ENCODE measurements around the gene ZMYM1. TPM values are rescaled to one million over a fixed set of nuclear protein-coding genes. Genes with fewer than 3 reads are reported as not detected.
"Not testable (repeated sequence)": the region's sequence is repeated elsewhere in the genome, so short reads cannot be mapped to it uniquely, and the experiment has no call there.

Gene ZMYM1
- total RNA-seq, result 10.0 and 11.5 TPM in 2 replicates
- 3.7 TPM for polyA plus RNA-seq (2012)

DNA sequence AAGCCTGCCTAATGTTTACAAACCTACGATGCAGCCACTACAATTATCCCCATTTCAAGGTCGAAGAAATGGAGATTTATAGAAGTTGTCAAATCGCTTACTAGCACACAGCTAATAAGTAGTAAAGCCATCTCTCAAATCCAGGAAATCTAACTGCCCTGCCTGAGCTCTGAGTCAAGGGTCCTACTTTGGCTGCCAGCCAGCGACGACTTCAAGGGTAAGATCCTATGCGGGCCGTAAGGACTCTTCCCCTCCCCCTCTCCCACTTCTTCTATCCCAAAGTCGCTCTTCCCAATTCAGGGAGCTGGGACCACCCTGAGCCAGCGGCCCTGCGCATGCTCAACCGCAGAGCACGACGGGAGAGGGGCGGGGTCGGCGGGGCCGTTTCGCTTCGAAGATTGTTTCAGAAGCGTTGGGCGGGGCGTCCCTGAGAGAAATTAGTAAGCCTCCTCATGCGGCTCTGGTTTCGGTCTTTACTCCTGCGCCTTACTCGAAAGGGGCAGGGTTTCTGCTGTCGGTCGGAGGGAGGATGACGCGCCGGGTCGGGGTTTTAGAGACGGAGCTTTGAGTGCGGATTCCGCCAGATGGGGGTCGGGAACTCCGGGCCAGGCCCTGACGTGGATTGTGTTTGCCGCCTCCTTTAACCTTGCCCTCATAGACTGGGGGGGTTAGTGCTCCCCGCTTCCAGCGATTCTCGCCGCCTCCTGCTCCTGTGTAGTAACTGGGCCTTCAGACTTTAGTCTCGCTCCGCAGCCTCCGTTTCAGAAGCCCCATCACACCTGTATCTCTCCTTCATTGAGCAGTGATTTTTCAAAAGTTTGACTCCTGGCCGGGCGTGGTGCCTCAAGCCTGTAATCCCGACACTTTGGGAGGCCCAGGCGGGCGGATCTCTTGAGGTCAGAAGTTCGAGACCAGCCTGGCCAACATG lies at the start of gene ZMYM1:
TSS of gene ZMYM1 (plus strand) at position 383 of the 928 bp plus-strand sequence. CDS start 14,603 bp downstream, outside the sequence.
- peak; percentile 87 for DNase-seq (ENCODE audit: low read depth)

DNA sequence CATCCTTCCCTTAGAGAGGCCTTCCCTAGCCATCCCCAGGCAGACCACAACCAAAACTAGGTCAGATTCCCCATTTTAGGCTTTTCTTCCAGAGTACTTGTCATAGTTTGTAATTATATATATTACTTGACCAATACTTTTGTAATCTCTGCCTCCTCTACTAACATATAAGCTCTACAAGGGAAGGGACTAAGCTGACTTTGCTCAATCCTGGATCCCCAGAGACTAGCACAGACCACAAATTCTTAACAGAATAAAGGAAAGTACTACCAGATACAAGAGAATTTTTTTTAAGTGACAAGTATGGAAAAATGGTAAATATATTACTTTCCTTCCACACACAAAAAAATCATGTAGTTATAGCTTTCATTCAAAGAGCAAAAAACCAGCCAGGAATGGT lies 49.4 kb upstream of the ZMYM1 start:
- DNase-seq (ENCODE audit: low read depth), result no peak

DNA sequence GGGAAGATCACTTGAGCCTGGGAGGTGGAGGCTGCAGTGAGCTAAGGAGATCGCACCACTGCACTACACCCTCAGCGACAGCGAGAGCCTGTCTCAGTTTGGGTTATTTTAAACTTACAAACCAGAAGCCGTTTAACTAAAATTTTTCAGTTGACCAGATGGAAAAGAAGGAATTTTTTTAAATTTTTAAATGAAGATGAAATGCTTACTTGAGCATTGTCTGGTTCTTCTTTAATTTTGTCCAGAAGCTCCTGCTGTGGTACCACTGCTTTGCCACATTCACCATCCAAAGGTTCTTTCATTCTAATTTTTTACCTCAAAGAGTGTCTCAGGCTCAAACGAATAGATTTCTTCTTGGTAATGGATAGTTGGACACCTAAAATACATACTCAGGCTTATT lies 48.8 kb upstream of the ZMYM1 start:
- DNase-seq (ENCODE audit: low read depth), result no peak

GRCh38 chr1:35030756-35031446 lies 48.3 kb upstream of the ZMYM1 start:
- DNase-seq (ENCODE audit: low read depth), result peak; percentile 47

DNA sequence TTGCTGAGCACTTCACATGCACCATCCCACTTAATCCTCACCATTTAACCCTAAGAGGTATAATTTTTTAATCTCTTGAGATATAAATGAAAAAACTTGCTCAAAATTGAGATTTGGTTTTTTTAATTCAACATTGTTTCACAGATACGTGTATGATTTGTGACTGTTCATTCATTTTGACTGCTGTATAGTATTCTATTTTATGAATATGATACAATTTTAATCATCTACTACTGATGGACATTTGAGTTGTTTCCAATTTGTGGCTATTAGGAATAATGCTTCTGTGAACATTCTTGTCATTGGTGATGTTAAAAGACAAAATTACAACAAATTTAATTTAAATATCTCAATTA lies 46.8 kb upstream of the ZMYM1 start:
- no peak for DNase-seq (ENCODE audit: low read depth)

GRCh38 chr1:35033346-35033745 lies 45.8 kb upstream of the ZMYM1 start:
- DNase-seq (ENCODE audit: low read depth), result no peak

DNA sequence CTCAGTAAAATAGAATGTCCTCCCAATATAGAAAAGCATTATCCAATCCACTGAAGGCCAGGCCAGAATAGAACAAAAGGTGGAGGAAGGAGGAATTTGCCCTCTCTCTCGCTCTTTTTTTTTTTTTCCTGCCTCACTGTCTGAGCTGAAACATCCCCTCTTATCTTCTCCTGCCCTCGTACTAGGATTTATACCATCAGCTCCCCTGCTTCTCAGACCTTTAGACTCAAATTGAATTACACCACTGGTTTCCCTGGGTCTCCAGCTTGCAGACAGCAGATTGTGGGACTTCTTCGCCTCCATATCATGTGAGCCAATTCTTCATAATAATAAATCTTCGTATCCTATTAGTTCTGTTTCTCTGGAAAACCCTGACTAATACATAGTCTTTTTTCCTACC lies 42.6 kb upstream of the ZMYM1 start:
- DNase-seq (ENCODE audit: low read depth), result no peak

DNA sequence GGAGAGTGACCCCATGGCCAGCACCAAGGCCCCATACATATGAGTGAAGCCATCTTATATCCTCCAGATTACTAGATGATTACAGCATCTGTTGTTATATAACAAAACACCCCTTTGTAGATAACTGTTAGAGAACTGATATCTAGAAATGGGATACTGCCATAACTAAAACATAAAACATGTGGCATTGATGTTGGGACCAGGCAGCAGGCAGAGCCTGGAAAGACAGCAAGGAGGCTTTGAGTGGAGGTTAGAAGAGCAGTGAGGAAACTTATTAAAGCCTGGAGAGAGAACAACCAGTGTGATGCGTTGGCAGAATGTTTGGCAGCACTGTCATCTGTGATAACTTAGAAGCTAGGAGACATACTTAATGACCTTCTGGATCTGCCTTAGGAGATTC lies 42.0 kb upstream of the ZMYM1 start:
- DNase-seq (ENCODE audit: low read depth), result no peak

DNA sequence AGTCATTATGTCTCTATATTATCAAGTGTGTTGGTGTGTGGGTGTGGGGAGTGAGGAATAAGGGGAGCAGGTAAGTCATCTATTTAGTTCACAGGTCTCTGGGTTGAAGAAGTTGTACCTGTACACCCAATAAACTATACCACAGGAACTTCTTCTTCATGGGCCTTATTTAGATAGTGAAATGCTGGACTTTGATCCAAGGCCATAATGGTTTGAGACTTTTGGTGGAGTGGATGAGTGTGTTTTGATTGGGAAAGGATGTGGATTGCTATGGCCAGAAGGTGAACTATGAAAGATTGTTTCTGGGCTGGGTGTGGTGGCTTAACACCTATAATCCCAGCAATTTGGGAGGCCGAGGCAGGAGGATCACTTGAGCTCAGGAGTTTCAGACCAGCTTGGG lies 40.5 kb upstream of the ZMYM1 start:
- no peak for DNase-seq (ENCODE audit: low read depth)

- no peak for DNase-seq (ENCODE audit: low read depth)
Measured at GRCh38 chr1:35043498-35043897, 35.7 kb upstream of the ZMYM1 start.

DNA sequence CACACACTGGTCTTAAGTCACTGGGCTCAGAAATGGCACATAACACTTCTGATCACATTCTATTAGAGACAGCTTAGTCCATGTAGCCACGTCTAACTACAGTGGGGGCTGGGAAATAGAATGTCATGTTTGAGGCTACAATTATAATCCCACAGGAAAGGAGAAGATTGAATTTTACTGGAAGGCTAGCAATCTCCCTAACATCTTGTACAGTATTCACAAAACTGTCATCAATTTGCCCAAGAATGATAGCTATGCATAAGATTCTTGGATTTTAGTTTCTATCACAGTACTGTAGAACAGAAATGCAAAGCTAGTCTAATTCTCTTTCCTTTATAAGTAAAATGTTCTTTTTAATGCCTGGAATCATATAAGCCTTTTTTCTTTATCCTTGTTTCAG lies 34.8 kb upstream of the ZMYM1 start:
- DNase-seq (ENCODE audit: low read depth), result no peak

GRCh38 chr1:35046730-35047129 lies 32.5 kb upstream of the ZMYM1 start:
- DNase-seq (ENCODE audit: low read depth), result no peak

- DNase-seq (ENCODE audit: low read depth), result peak; percentile 87
Measured at GRCh38 chr1:35047188-35047858, 31.9 kb upstream of the ZMYM1 start.

DNA sequence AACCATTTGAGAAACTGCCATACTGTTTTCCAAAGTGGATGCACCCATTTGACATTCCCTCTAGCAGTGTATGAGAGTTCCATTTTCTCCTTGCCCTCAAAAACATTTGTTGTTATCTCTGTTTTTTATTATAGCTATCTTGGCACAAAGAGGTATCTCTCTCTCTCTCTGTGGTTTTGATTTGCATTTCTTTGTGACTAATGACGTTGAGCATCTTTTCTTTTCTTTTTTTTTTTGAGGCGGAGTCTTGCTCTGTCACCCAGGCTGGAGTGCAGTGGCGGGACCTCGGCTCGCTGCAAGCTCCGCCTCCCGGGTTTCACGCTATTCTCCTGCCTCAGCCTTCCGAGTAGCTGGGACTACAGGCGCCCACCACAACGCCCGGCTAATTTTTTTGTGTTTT lies 30.1 kb upstream of the ZMYM1 start:
- DNase-seq (ENCODE audit: low read depth), result no peak

- DNase-seq (ENCODE audit: low read depth), result no peak
Measured at GRCh38 chr1:35053433-35053832, 25.8 kb upstream of the ZMYM1 start.

DNA sequence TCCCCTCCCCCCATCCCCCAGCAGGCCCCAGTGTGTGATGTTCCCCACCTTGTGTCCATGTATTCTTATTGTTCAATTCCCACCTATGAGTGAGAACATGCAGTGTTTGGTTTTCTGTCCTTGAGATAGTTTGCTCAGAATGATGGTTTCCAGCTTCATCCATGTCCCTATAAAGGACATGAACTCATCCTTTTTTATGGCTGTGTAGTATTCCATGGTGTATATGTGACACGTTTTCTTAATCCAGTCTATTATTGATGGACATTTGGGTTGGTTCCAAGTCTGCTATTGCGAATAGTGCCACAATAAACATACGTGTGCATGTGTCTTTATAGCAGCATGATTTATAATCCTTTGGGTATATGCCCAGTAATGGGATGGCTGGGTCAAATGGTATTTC lies 24.9 kb upstream of the ZMYM1 start:
- not testable (repeated sequence) for DNase-seq (ENCODE audit: low read depth)

DNA sequence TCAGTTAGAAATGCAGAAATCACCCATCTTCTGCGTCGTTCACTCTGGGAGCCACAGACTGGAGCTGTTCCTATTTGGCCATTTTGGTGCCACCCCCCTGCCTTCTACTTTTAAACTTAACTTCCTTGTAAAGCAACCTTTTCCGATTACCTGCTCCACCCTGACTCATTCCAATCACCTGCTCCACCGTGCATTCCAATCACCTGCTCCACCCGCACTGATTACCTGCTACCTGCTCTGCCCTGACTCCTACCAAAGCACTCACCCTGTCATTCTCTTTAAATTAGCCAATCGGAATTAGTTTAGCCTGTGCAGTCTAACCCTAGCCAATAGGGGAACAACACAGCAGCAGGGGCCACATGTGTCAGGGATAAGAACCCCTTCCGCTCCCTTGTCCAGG lies 20.9 kb upstream of the ZMYM1 start:
- DNase-seq (ENCODE audit: low read depth), result not testable (repeated sequence)

- DNase-seq (ENCODE audit: low read depth), result no peak
Measured at GRCh38 chr1:35058988-35059387, 20.2 kb upstream of the ZMYM1 start.

GRCh38 chr1:35062518-35063196 lies 16.5 kb upstream of the ZMYM1 start:
- DNase-seq (ENCODE audit: low read depth), result peak; percentile 55

- DNase-seq (ENCODE audit: low read depth), result no peak
Measured at GRCh38 chr1:35064265-35064664, 14.9 kb upstream of the ZMYM1 start.

DNA sequence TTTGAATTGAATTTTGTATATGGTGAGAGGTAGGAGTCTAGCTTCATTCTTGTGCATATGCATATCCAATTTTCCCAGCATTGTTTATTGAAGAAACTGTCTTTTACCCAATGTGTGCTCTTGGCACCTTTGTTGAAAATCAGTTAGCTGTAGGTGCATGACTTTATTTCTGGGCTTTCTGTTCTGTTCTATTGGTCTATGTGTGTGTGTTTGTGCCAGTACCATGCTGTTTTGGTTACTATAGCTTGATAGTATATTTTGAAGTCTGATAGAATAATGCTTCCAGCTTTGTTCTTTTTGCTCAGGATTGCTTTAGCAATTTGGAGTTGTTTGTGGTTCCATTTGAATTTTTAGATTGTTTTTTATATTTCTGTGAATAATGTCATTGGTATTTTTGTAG lies 9.4 kb upstream of the ZMYM1 start:
- no peak for DNase-seq (ENCODE audit: low read depth)

Data from myocyte (in vitro differentiated cells).